ENCODE measurements around the gene OBSCN. TPM values are rescaled to one million over a fixed set of nuclear protein-coding genes. Genes with fewer than 3 reads are reported as not detected.

OBSCN gene
- total RNA-seq, 1 experiment from 2014 or later, result 33.3 TPM

DNA sequence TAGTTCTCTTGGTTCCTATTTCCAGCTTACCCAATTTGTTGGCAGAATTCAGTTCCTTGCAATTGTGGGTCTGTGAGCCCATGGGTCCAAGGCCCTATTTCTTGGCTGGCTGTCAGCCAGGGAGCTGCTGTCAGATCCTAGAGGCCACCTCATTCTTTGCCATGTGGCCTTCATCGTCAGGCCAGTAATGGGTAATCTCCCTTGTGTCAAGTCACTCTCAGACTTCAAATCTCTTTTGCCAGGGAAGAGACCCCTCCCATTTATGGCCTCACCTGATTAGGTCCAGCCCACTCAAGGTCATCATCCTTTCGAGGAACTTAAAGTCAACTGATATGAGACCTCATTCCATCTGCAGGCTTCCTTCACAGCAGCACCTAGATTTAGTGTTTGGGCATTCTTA, 17.9 kb downstream of the OBSCN start:
- H4K20me1 ChIP-seq (ENCODE audit: control insufficient read depth, insufficient read depth, insufficient read length), result no peaks in the 10 kb centered on the region

More for the DNA sequence above, 17.9 kb downstream of the OBSCN start:
- Histone ChIP-seq H3K23me2 (ENCODE audit: insufficient read length, low read depth, low read length, poor library complexity, severe bottlenecking) (no peaks in the 10 kb centered on the region), H2BK15ac (ENCODE audit: low read depth, low read length) (no peak overlapping the region), H3K18ac (ENCODE audit: insufficient read length, low read depth, low read length) (no peak overlapping the region), H4K91ac (ENCODE audit: insufficient read length, low read depth, low read length) (no peak overlapping the region), H3K79me1 (ENCODE audit: insufficient read depth, low read depth, low read length, poor library complexity, severe bottlenecking) (no peaks in the 10 kb centered on the region), H2AFZ (ENCODE audit: low read length) (no peak overlapping the region), H2BK20ac (ENCODE audit: low read depth, low read length, poor library complexity, severe bottlenecking) (no peak overlapping the region), H3K4me1 (ENCODE audit: insufficient read depth, low read length) (no peaks in the 10 kb centered on the region), H3T11ph (ENCODE audit: low read length) (no peak overlapping the region), H3K79me2 (ENCODE audit: insufficient read depth, low read length) (no peaks in the 10 kb centered on the region), H2BK120ac (ENCODE audit: low read depth, low read length, poor library complexity, severe bottlenecking) (no peak overlapping the region), H3K4ac (ENCODE audit: low read depth, low read length) (no peak overlapping the region), H4K8ac (replicated peaks; ENCODE audit: insufficient read length, low read depth, low read length) (no peak overlapping the region), H2BK12ac (ENCODE audit: insufficient read length, low read depth, low read length) (no peak overlapping the region), H3K56ac (ENCODE audit: insufficient read length, low read depth, low read length) (no peak overlapping the region), H4K5ac (ENCODE audit: insufficient read length, low read depth, low read length) (no peak overlapping the region), H3K27ac (ENCODE audit: insufficient read length, low read depth, low read length) (no peak overlapping the region), H3K23ac (ENCODE audit: insufficient read length, low read depth, low read length) (no peak overlapping the region), H2BK5ac (ENCODE audit: insufficient read length, low read length) (no peak overlapping the region), H3K9me3 (ENCODE audit: control insufficient read depth, low read depth, low read length) (no peaks in the 10 kb centered on the region), H3K4me2 (ENCODE audit: insufficient read depth, insufficient read length, low read length) (no peak overlapping the region), H3K27me3 (ENCODE audit: insufficient read depth, low read length) (no peaks in the 10 kb centered on the region), H3K14ac (ENCODE audit: insufficient read depth, low read length) (no peak overlapping the region), H2AK5ac (ENCODE audit: insufficient read length, low read length) (no peak overlapping the region), H3K9ac (ENCODE audit: extremely low read depth, insufficient read length, low read length) (no peak overlapping the region)
- TF ChIP-seq, protein P1, sequence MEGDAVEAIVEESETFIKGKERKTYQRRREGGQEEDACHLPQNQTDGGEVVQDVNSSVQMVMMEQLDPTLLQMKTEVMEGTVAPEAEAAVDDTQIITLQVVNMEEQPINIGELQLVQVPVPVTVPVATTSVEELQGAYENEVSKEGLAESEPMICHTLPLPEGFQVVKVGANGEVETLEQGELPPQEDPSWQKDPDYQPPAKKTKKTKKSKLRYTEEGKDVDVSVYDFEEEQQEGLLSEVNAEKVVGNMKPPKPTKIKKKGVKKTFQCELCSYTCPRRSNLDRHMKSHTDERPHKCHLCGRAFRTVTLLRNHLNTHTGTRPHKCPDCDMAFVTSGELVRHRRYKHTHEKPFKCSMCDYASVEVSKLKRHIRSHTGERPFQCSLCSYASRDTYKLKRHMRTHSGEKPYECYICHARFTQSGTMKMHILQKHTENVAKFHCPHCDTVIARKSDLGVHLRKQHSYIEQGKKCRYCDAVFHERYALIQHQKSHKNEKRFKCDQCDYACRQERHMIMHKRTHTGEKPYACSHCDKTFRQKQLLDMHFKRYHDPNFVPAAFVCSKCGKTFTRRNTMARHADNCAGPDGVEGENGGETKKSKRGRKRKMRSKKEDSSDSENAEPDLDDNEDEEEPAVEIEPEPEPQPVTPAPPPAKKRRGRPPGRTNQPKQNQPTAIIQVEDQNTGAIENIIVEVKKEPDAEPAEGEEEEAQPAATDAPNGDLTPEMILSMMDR (conservative IDR thresholded peaks at IDR 0.05), result no peak
- H3K4me3 Mint-ChIP-seq, result no peak overlapping the region
- H3K27ac Mint-ChIP-seq, result no peak overlapping the region
- H3K36me3 Mint-ChIP-seq (ENCODE audit: insufficient read depth in 1 of 3, low read depth in 3 of 3), result peaks cover 56 to 84% (median 83%) of the 10 kb centered on the region in 3 experiments
- no peak for DNase-seq
- H3K4me1 Mint-ChIP-seq, result no peaks in the 10 kb centered on the region
- H3K27me3 Mint-ChIP-seq (ENCODE audit: low read depth), result no peaks in the 10 kb centered on the region
- no CpG with 5 or more reads among the region's 2 CpGs for WGBS (ENCODE audit: extremely low coverage, insufficient read length, low lambda C conversion rate)
- H3K9me3 Mint-ChIP-seq, result peaks cover 0 to 6% of the 10 kb centered on the region in 2 experiments; a peak in 1 of 5 replicates

All from H9 (cell line).